Peyer's patch (tissue), 4 donors: ENCODE data around the gene NETO1.

ENCODE experiments used
- POLR2A ChIP-seq, 2 donors: fragments of 450-650 bp; IDR thresholded peaks; one replicate each; pipeline ENCODE4 v1.5.1; 2017; ENCODE audit warnings: antibody characterized with exemption in 2 of 2, mild to moderate bottlenecking in 2 of 2, moderate library complexity in 2 of 2
- TF ChIP-seq, protein P1 (sequence below), 6 experiments: fragments of 450-650 bp in 4 of 6; fragments of 200-600 bp in 2 of 6; sonication (generic) in 1 of 6; IDR thresholded peaks; one replicate each; pipeline ENCODE4 v1.5.1; 2017 to 2019; ENCODE audit warnings: antibody characterized with exemption in 6 of 6, mild to moderate bottlenecking in 3 of 6, moderate library complexity in 1 of 6

DNA sequence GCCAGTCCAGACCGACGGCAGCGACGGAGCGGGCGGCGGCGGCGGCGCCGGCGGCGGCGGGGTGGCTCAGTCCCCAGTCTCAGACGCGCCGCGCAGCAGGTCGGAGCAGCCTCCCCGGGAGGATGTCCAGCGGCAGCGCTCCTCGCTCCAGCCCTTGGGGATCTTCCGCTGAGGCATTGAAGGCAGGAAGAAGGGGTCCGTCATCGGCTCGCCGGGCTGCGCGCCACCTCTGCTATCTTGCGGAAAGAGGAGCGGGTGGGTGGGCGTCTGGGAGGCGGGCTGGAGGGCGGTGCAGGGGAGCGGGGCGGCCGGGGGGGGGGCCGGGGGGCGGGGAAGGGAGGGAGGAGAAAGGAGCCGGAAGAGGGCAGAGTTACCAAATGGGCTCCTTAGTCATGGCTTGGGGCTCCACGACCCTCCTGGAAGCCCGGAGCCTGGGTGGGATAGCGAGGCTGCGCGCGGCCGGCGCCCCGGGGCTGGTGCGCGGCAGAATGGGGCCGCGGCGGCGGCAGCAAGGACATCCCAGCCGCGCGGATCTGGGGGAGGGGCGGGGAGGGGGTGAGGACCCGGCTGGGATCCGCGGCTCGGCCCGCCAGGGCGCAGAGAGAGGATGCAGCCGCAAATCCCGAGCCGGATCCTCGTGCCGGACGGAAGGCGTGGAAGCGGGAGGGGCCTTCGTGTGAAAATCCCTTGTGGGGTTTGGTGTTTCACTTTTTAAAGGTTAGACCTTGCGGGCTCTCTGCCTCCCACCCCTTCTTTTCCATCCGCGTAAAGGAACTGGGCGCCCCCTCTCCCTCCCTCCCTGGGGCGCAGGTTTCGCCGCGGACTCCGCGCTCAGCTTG is at the start of gene NETO1:
- TF ChIP-seq, protein P1, sequence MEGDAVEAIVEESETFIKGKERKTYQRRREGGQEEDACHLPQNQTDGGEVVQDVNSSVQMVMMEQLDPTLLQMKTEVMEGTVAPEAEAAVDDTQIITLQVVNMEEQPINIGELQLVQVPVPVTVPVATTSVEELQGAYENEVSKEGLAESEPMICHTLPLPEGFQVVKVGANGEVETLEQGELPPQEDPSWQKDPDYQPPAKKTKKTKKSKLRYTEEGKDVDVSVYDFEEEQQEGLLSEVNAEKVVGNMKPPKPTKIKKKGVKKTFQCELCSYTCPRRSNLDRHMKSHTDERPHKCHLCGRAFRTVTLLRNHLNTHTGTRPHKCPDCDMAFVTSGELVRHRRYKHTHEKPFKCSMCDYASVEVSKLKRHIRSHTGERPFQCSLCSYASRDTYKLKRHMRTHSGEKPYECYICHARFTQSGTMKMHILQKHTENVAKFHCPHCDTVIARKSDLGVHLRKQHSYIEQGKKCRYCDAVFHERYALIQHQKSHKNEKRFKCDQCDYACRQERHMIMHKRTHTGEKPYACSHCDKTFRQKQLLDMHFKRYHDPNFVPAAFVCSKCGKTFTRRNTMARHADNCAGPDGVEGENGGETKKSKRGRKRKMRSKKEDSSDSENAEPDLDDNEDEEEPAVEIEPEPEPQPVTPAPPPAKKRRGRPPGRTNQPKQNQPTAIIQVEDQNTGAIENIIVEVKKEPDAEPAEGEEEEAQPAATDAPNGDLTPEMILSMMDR (IDR thresholded peaks at IDR 0.05) = no peak
- no peak for TF ChIP-seq POLR2A (IDR thresholded peaks at IDR 0.05)
